DOHH2 (cell line): Measurements from ENCODE around the gene ROR1.

Experiments
- H3F3A ChIP-seq: fragments of 200-600 bp; sonication (generic), shearing (Covaris generic); 2 replicates; pipeline ENCODE4 v1.6.0; 2016; ENCODE audit warnings: antibody characterized with exemption, mild to moderate bottlenecking; ENCODE audit not compliant: control insufficient read depth, insufficient read depth
- H3K27ac ChIP-seq: fragments of 200-600 bp; sonication (generic); 2 replicates; pipeline ENCODE4 v1.5.1; 2014; ENCODE audit warnings: low read depth, mild to moderate bottlenecking, low read length, moderate library complexity
- H3K27me3 ChIP-seq: fragments of 200-600 bp; sonication (generic); 2 replicates; pipeline ENCODE4 v1.6.1; 2014; ENCODE audit warnings: mild to moderate bottlenecking, low read length, mixed read lengths; ENCODE audit not compliant: control insufficient read depth
- H3K36me3 ChIP-seq: fragments of 200-600 bp; sonication (generic); 2 replicates; pipeline ENCODE4 v1.6.1; 2014; ENCODE audit warnings: mild to moderate bottlenecking, low read length, moderate library complexity, mixed read lengths; ENCODE audit not compliant: control insufficient read depth
- H3K4me1 ChIP-seq: fragments of 200-600 bp; sonication (generic); 2 replicates; pipeline ENCODE4 v1.6.1; 2014; ENCODE audit warnings: mild to moderate bottlenecking, low read length, mixed read lengths; ENCODE audit not compliant: control insufficient read depth
- H3K4me2 ChIP-seq: fragments of 200-600 bp; sonication (generic); 2 replicates; pipeline ENCODE4 v1.6.0; 2014; ENCODE audit warnings: mild to moderate bottlenecking, low read length, moderate library complexity
- H3K4me3 ChIP-seq: fragments of 200-600 bp; sonication (generic); 2 replicates; pipeline ENCODE4 v1.5.1; 2014; ENCODE audit warnings: mild to moderate bottlenecking, low read length, mixed read lengths
- H3K79me2 ChIP-seq: fragments of 200-600 bp; sonication (generic); 2 replicates; pipeline ENCODE4 v1.6.1; 2014; ENCODE audit warnings: mild to moderate bottlenecking, low read length, mixed read lengths; ENCODE audit not compliant: control insufficient read depth
- H3K9me2 ChIP-seq: fragments of 200-600 bp; sonication (generic); replicated peaks from 2 replicates; pipeline ENCODE4 v1.6.1; 2014; ENCODE audit warnings: mild to moderate bottlenecking, low read length, mixed read lengths; ENCODE audit not compliant: control insufficient read depth
- H3K9me3 ChIP-seq: fragments of 200-600 bp; sonication (generic); 2 replicates; pipeline ENCODE4 v1.6.1; 2014; ENCODE audit warnings: antibody characterized with exemption, low read length, mixed read lengths; ENCODE audit not compliant: control insufficient read depth, insufficient read depth
- H4K20me1 ChIP-seq: fragments of 200-600 bp; sonication (generic); 2 replicates; pipeline ENCODE4 v1.6.0; 2014; ENCODE audit warnings: low read depth, mild to moderate bottlenecking, antibody characterized with exemption, low read length, moderate library complexity; ENCODE audit not compliant: control insufficient read depth, insufficient read depth
- EZH2phosphoT487 ChIP-seq: fragments of 200-600 bp; sonication (generic); IDR thresholded peaks from 2 replicates; pipeline ENCODE4 v1.6.1; 2017; ENCODE audit warnings: borderline replicate concordance, mild to moderate bottlenecking, antibody characterized with exemption, low read length, moderate library complexity, mixed read lengths
- TF ChIP-seq, protein P1 (sequence below): fragments of 200-600 bp; sonication (generic); IDR thresholded peaks from one replicate; pipeline ENCODE4 v1.5.1; 2014; ENCODE audit warnings: antibody characterized with exemption, mild to moderate bottlenecking, low read depth, low read length; ENCODE audit not compliant: poor library complexity, severe bottlenecking

ROR1 gene

GRCh38 chr1:63867429-63868176, 93.8 kb downstream of the ROR1 start:
- Histone ChIP-seq H3K4me2 (no peak overlapping the region), H3K27ac (no peak overlapping the region), H3K27me3 (no peaks in the 10 kb centered on the region), H3K79me2 (no peaks in the 10 kb centered on the region), H3F3A (no peaks in the 10 kb centered on the region), H3K4me3 (no peak overlapping the region), H3K4me1 (no peaks in the 10 kb centered on the region), H3K36me3 (no peaks in the 10 kb centered on the region), H3K9me2 (no peaks in the 10 kb centered on the region), H3K9me3 (no peaks in the 10 kb centered on the region), H4K20me1 (no peaks in the 10 kb centered on the region)
- TF ChIP-seq, protein P1, sequence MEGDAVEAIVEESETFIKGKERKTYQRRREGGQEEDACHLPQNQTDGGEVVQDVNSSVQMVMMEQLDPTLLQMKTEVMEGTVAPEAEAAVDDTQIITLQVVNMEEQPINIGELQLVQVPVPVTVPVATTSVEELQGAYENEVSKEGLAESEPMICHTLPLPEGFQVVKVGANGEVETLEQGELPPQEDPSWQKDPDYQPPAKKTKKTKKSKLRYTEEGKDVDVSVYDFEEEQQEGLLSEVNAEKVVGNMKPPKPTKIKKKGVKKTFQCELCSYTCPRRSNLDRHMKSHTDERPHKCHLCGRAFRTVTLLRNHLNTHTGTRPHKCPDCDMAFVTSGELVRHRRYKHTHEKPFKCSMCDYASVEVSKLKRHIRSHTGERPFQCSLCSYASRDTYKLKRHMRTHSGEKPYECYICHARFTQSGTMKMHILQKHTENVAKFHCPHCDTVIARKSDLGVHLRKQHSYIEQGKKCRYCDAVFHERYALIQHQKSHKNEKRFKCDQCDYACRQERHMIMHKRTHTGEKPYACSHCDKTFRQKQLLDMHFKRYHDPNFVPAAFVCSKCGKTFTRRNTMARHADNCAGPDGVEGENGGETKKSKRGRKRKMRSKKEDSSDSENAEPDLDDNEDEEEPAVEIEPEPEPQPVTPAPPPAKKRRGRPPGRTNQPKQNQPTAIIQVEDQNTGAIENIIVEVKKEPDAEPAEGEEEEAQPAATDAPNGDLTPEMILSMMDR: no peak
- no peak for TF ChIP-seq EZH2phosphoT487

DNA sequence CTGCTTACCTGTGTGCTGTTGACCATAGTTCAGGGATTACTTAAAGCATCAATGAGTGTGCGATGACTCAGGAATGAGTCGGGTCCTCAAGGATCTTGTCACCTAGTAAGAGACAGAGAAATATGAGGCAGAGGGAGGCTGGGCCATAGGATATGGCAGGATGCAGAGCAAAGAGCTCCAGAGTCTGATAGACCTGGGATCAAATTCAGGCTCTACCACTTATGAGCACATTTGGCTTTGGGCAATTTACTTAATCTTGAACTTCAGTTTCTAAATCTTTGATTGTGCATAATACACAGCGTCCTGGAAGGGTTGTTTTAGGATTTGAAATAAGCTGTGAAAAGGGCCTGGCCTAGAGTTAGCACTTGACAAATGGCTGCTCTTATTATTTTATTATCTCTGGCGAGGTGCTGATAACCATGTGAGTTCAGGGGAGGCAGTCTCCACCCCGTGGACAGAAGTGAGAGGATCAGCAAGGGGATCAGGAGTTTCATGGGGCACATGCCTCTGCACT, 94.5 kb downstream of the ROR1 start:
- H3K4me1 ChIP-seq: no peaks in the 10 kb centered on the region
- no peaks in the 10 kb centered on the region for H3K79me2 ChIP-seq
- H3K27me3 ChIP-seq: no peaks in the 10 kb centered on the region
- no peaks in the 10 kb centered on the region for H3K9me3 ChIP-seq
- H3K36me3 ChIP-seq: no peaks in the 10 kb centered on the region
- H4K20me1 ChIP-seq: no peaks in the 10 kb centered on the region
- no peaks in the 10 kb centered on the region for H3K9me2 ChIP-seq
- H3K27ac ChIP-seq: no peak overlapping the region
- TF ChIP-seq EZH2phosphoT487: no peak
- TF ChIP-seq, protein P1: no peak
- H3K4me2 ChIP-seq: no peak overlapping the region
- H3K4me3 ChIP-seq: no peak overlapping the region
- no peaks in the 10 kb centered on the region for H3F3A ChIP-seq

DNA sequence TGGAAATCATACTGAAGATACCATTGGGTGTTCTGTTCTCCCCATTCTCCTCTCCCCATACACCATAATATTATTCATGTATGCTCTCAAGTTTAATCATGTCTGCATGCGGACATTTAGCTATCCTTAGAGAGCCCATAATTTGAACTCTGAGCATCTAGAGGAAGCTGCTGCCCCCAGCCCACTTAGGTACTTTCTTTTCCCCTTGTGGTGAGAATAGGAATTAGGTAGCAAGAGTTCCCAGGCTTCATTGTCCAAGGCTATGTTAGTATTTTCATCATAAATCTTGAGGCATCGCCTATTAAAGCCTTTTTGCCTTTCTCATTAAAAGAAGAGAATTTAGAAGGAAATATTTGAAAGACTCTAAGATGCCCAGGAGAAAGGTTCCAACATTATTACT, 96.3 kb downstream of the ROR1 start:
- Histone ChIP-seq H3K4me3 (no peak overlapping the region), H4K20me1 (no peaks in the 10 kb centered on the region), H3K27ac (no peak overlapping the region), H3K4me1 (no peaks in the 10 kb centered on the region), H3K9me3 (no peaks in the 10 kb centered on the region), H3K79me2 (no peaks in the 10 kb centered on the region), H3K27me3 (no peaks in the 10 kb centered on the region), H3F3A (no peaks in the 10 kb centered on the region), H3K36me3 (no peaks in the 10 kb centered on the region), H3K4me2 (no peak overlapping the region), H3K9me2 (no peaks in the 10 kb centered on the region)
- TF ChIP-seq EZH2phosphoT487: no peak
- TF ChIP-seq, protein P1: no peak
